Measurements from ENCODE around the gene EIPR1. TPM values are rescaled to one million over a fixed set of nuclear protein-coding genes. Genes with fewer than 3 reads are reported as not detected.
A peak's percentile ranks its signal among the peaks of the same experiment; 100 is the strongest.

Gene EIPR1
- total RNA-seq, 1 donor from 2014 or later: 27.9 TPM

DNA sequence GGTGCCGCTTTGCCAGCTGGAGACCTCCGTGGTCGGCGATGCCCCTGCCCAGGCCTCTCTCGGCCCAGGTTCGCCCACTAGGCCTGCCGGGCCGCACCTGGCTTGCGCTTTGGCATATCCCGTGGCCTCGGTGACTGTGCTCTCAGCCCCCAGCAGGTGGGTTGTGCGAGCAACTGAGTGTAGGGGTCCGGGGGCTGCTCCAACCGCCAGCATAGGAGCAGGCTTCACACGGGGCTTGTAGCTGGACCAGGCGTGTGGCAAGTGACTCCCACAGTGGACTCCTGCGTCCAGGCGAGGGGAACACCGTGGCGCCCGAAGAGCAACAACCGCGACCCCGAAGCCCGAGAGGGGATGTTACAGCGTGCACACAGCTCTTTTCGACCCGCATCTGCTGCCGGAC is 11.6 kb upstream of the EIPR1 start:
- DNase-seq (ENCODE audit: low spot score in 2 of 2, unreplicated experiment in 2 of 2): no peak
- no peak overlapping the region for H3K27ac Mint-ChIP-seq
- H3K36me3 Mint-ChIP-seq: peaks cover 50% of the 10 kb centered on the region
- H3K9me3 Mint-ChIP-seq: peaks cover 9% of the 10 kb centered on the region
- no peak overlapping the region for H3K4me3 Mint-ChIP-seq
- no peaks in the 10 kb centered on the region for H3K27me3 Mint-ChIP-seq (ENCODE audit: low read depth)
- TF ChIP-seq, protein P1, sequence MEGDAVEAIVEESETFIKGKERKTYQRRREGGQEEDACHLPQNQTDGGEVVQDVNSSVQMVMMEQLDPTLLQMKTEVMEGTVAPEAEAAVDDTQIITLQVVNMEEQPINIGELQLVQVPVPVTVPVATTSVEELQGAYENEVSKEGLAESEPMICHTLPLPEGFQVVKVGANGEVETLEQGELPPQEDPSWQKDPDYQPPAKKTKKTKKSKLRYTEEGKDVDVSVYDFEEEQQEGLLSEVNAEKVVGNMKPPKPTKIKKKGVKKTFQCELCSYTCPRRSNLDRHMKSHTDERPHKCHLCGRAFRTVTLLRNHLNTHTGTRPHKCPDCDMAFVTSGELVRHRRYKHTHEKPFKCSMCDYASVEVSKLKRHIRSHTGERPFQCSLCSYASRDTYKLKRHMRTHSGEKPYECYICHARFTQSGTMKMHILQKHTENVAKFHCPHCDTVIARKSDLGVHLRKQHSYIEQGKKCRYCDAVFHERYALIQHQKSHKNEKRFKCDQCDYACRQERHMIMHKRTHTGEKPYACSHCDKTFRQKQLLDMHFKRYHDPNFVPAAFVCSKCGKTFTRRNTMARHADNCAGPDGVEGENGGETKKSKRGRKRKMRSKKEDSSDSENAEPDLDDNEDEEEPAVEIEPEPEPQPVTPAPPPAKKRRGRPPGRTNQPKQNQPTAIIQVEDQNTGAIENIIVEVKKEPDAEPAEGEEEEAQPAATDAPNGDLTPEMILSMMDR (IDR thresholded peaks at IDR 0.05; ENCODE audit: unreplicated experiment): no peak
- no peaks in the 10 kb centered on the region for H3K4me1 Mint-ChIP-seq

DNA sequence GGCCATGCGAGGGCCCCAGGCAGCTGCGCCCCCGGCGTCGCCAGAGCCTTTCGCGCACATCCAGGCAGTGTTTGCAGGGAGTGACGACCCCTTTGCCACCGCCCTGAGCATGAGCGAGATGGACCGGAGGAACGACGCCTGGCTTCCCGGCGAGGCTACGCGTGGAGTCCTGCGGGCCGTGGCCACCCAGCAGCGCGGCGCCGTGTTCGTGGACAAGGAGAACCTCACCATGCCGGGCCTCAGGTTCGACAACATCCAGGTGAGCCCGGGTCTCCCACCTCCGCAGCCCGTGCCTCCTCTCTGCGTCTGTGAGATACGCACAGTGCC is 10.8 kb upstream of the EIPR1 start:
- TF ChIP-seq, protein P1 (IDR thresholded peaks at IDR 0.05; ENCODE audit: unreplicated experiment): no peak
- Mint-ChIP-seq H3K9me3 (peaks cover 4% of the 10 kb centered on the region), H3K27me3 (ENCODE audit: low read depth) (no peaks in the 10 kb centered on the region), H3K27ac (no peak overlapping the region), H3K4me3 (no peak overlapping the region), H3K36me3 (peaks cover 44% of the 10 kb centered on the region), H3K4me1 (no peaks in the 10 kb centered on the region)
- no peak for DNase-seq (ENCODE audit: low spot score in 2 of 2, unreplicated experiment in 2 of 2)

DNA sequence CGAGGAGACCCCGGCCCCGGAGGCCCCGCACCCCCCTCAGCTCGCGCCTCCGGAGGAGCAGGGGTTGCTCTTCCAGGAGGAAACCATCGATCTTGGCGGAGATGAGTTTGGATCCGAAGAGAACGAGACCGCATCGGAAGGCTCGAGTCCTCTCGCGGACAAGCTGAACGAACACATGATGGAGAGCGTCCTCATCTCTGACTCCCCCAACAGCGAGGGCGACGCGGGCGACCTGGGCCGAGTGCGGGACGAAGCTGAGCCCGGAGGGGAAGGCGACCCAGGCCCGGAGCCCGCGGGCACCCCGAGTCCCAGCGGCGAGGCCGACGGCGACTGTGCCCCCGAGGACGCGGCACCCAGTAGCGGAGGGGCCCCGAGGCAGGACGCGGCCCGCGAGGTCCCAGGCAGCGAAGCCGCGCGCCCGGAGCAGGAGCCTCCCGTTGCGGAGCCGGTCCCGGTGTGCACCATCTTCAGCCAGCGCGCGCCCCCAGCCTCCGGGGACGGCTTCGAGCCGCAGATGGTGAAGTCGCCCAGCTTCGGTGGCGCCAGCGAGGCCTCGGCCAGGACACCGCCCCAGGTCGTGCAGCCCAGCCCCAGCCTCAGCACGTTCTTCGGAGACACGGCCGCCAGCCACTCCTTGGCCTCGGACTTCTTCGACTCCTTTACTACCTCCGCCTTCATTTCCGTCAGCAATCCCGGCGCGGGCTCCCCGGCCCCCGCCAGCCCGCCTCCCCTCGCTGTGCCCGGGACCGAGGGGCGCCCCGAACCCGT is 10.2 kb upstream of the EIPR1 start:
- H3K9me3 Mint-ChIP-seq: no peaks in the 10 kb centered on the region
- H3K4me3 Mint-ChIP-seq: no peak overlapping the region
- no peaks in the 10 kb centered on the region for H3K4me1 Mint-ChIP-seq
- TF ChIP-seq, protein P1 (IDR thresholded peaks at IDR 0.05; ENCODE audit: unreplicated experiment): no peak
- no peak for DNase-seq (ENCODE audit: low spot score in 2 of 2, unreplicated experiment in 2 of 2)
- peaks cover 42% of the 10 kb centered on the region for H3K36me3 Mint-ChIP-seq
- no peaks in the 10 kb centered on the region for H3K27me3 Mint-ChIP-seq (ENCODE audit: low read depth)
- no peak overlapping the region for H3K27ac Mint-ChIP-seq

DNA sequence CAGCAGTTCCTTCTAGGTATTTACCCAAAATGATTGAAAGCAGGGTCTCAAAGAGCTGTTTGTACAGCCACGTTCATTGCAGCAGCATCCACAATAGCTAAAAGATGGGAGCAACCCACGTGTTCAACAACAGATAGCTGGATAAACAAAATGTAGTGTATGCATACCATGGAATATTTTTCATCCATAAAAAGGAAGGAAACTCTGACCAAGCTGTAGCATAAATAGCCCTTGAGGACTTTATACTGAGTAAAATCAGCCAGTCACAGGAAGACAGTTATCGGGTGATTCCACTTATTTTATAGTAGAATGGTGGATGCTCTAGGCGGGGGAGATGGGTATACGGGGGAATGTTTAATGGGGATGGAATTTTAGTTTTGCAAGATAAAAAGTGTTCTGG is 9.4 kb upstream of the EIPR1 start:
- H3K4me1 Mint-ChIP-seq: no peaks in the 10 kb centered on the region
- no peaks in the 10 kb centered on the region for H3K27me3 Mint-ChIP-seq (ENCODE audit: low read depth)
- DNase-seq (ENCODE audit: low spot score in 2 of 2, unreplicated experiment in 2 of 2): no peak
- H3K9me3 Mint-ChIP-seq: no peaks in the 10 kb centered on the region
- peaks cover 36% of the 10 kb centered on the region for H3K36me3 Mint-ChIP-seq
- TF ChIP-seq, protein P1 (IDR thresholded peaks at IDR 0.05; ENCODE audit: unreplicated experiment): no peak
- H3K27ac Mint-ChIP-seq: no peak overlapping the region
- H3K4me3 Mint-ChIP-seq: no peak overlapping the region

DNA sequence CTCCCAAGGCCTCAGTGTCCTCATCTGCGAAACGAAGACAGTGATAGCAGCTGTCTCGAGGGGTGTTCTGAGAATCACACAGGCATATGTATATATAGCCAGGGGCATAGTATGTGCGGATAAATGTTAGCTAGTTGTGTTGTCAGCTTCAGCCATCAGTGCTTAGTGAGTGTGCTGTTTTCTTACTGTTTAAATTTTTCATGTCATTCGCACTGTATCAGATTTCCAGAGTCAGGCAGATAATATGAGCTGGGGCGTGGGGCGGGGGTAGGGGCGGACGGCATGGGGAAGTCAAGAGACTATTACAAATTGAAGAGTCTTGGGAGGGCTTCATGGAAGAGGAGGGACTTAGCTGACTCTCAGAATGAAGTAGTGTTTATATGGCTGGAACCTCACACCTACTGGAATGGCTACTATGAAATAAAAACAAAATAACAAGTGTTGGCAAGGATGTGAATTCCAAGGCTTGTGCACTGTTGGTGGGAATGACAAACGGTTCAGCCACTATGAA is 8.9 kb upstream of the EIPR1 start:
- H3K4me1 Mint-ChIP-seq: peaks cover 3% of the 10 kb centered on the region
- H3K4me3 Mint-ChIP-seq: no peak overlapping the region
- H3K9me3 Mint-ChIP-seq: no peaks in the 10 kb centered on the region
- TF ChIP-seq, protein P1 (IDR thresholded peaks at IDR 0.05; ENCODE audit: unreplicated experiment): no peak
- peak overlapping the region; percentile 54 for H3K27ac Mint-ChIP-seq
- peaks cover 35% of the 10 kb centered on the region for H3K36me3 Mint-ChIP-seq
- H3K27me3 Mint-ChIP-seq (ENCODE audit: low read depth): no peaks in the 10 kb centered on the region
- DNase-seq (ENCODE audit: low spot score in 2 of 2, unreplicated experiment in 2 of 2): no peak

All from mesothelial cell of epicardium (in vitro differentiated cells).